Measurements from ENCODE around the gene DSC1.

DSC1 gene

DNA sequence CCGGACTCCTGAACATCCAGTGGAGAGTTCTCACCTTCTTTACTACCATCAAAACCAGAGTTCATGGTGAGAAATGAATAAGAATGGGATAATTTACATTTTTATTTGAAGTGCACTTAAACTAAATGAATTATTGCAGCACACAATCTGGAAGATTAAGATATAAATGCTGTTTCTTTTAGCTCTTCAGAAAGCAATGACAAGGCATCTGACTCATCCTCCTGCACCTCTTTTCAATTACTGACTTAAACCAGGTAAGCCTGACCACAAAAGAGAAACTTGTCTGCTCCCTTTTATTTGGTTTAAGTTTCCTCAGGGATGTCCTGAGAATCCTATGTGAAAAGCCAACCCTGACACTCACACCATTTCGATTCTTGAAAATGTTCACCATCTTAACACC lies 59.7 kb downstream of the DSC1 start:
- DNase-seq = no peak

DNA sequence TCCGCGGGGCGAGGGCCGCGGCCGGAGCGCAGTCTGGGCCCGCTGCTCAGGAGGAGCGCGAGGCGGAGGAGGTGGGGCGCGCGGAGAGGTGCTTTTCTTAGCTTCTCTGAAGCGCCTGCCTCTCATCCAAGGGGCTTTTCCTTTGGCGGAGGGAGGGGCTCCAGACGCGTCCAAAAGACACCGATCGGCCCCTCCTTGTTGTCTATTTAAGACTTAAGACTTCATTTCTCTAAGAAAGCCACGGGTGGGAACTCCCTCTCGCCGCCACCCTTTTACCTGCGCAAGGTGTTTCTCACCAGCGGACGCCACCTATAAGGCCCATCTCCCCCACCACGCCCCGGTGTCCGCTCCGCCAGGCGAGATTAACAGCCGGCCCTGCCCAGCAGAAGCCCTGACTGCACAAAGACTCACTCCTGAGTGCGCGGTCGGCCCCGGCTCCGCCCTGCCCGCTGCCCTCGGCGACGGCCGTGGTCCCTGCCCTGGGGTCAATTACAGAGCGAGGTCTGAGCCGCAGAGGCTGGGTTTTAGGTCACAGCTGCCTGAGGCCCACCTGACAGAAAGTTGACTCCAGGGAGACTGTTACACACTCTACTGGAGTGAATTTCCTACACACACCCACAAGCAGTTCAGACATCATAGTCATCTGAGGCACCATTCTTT lies 60.5 kb downstream of the DSC1 start, which contains the start of gene DSC2:
TSS of gene DSC2 (minus strand) at position 397 of the 660 bp plus-strand sequence. CDS start 450 bp downstream, outside the sequence.
- DNase-seq = peak in 3 of 4 experiments; percentile 4 to 20 (median 6)

DNA sequence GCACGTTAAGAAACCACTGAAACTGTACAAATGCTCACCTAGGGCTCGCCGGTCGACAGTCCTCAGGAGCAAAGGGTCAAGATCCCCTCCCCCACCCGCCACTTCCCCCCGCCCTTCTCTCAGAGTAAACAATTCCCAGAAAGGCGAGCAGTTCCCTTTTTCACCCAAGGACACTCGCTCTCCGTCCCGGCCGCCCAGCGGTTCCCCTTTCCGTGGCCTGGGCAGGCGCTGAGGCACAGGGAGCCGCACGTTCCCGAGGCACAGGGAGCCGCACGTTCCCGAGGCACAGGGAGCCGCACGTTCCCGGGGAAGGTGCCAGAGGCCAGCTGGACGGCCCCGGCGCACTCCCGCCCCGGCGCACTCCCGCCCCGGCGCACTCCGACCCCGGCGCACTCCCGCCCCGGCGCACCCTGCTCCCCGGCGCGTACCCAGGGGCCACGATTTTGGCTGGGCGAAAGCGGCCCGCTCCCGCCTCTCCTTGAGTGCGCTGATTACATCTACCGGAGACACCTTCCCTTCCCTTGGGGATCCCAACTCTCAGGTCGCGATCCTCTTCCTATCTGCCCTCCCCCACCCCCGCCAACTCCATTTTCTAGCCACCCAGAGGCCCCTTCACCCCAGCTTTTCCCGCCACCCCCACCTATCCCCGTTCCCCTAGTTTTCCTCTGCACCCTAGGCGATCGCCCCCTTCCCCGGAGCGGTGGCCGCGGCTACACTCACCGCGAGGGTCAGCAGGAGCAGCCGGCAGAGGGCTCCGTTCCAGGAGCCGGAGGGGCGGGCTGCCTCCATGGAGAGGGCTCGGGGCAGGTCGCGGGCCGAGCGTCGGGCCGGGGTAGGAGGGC lies 61.3 kb downstream of the DSC1 start:
- peak; percentile 88 to 93 (median 92) for DNase-seq

DNA sequence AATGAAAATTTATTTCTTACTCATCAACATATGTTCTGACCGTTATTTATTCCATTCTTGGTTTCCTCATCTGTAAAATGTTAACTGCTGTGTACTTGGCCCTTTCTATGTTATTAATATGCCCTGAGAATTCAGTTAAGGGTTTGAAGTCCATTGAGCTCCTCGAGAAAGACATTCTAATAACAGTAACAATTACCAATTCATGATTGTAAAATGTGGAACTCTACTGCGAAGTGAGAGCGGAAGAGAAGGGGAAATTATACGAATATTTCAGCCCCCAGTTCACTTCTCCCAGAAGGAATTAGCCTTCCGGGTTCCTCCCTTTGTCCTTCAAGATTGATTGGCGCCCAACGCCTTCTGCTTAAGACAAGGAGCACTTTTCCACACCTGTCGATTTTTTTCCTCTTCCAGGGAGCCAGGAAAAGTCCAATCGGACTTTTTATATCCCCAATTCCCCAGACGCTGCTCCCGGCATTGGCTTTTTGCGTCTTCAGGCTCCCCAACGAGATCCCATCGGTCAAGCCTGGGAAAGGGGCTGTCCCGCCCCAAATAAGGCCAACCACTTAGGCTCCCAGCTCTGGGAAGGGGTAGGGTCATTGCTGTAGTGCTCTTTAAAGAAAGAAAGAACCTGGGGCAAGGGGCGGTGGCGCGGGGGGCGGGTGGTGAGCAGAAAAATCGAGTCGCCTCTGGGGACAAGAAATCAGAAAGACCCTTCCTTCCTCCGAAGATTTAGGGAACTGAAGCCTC lies 62.0 kb downstream of the DSC1 start:
- peak in 3 of 4 experiments; percentile 11 to 34 (median 20) for DNase-seq

DNA sequence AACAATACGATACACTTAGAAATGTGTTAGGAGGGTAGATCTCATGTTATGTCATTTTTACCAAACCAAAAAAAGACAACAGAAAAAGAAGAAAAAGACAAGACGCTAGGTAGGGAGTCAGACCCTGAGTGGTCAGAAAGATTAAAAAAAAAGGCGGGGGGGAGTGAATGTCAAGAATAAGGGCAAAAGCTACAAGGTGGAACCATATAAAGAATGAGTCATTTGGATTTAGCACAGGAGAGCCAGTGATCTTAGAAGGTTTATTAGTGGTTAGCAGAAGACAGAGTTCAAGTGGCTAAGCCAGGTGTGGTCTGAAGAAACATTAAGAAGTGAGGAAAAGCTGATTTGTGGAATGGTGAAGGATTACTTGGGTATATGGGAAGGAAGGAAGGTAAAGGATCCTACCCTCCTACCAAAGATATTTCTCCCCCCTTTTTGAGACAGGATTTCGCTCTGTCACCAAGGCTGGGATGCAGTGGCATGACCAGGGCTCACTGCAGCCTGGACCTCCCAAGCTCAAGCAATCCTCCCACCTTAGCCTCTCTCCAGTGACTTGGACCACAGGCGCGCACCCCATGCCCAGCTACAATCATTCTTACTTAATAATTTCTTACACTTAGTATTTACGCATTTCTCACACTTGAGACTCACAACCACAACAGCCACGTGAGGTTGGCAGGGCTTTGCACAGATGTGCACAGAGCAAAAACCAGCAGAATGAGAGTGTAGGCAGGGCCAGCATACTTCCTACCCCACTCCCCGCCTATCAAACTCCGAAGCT lies 63.0 kb downstream of the DSC1 start:
- no peak for DNase-seq

DNA sequence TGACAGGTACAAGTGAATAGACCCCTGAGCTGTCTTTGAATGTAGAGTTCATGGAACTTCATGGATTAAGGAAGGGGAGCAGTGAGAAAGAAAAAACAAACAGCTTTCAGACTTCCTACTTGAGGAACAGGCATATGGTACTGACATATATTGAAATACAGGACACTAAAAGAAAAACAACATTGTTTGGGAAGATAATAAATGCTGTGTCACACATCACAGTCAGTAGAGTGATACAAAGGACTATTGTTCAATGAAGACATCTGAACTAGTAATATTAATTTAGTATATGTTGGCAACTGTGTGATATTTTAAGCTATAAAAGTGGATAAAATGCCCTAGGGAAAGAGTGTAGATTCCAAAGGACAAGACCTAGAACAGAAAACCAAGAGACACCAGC lies 63.8 kb downstream of the DSC1 start:
- DNase-seq = no peak

DNA sequence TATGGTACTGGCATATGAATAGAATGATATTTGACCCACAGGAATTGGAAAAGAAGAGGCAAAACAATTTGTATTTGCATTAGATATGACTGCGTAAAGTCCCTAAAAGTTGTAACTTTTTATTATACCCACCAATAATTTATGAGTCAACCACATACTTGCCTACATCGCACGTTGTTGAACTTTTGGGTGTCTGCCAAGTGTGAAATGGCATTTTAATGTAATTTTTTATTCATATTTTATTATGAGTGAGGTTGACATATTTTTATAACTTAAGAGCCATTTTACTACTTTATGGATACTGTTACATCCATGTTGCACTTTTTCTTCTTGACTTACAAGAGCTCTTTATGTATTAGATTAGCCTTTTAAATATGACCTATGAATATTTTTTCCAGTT lies 65.0 kb downstream of the DSC1 start:
- DNase-seq = no peak

DNA sequence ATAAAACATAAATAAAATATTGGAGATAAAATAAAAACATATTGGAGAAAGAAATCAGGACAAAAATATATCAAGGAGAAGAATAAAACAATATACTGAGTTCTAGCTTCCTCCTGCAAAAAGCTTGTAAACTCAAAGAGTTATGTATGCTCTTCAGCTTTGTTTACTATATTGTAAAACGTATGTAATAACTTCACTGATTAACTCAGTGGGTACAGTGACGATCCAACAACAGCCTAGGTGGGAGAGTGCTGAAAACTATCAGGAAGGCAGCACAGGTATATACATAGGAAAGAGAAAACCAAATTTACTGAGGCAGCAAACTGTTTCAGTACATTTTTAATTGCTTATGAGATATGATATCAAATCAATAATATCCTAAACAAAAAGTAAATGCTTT lies 68.8 kb downstream of the DSC1 start:
- no peak for DNase-seq

DNA sequence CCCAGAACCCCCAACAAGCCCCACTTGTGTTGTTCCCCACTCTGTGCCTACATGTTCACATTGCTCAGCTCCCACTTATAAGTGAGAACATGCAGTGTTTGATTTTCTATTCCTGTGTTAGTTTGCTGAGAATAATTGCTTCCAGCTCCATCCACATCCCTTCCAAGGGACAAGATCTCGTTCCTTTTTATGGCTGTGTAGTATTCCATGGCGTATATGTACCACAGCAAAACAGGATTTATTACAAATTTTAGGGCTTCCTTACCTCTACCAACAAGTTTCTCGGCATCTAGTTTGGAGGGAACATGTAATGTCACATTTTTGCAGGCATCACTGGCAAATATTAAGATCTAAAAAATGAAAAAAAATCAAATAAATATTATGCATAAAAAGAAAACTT lies 69.4 kb downstream of the DSC1 start:
- no peak for DNase-seq

DNA sequence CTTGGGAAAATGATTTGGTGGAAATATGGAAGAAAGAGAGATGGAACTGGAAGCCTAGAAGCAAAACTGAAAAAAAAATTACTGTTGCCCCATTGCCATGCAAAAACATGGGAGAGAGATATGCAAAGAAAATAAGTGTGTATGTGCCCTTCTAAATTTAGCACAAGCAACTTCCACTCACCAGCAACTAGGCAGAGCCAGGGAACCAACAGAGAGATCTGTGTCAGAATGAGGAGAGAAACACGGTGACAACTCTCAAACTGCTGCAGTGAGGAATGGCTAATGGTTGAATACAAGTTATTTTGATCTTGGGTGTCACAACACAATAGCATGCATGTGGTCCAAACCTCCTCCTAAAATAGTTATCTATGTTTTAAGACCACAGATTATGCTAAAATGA lies 71.3 kb downstream of the DSC1 start:
- no peak for DNase-seq

DNA sequence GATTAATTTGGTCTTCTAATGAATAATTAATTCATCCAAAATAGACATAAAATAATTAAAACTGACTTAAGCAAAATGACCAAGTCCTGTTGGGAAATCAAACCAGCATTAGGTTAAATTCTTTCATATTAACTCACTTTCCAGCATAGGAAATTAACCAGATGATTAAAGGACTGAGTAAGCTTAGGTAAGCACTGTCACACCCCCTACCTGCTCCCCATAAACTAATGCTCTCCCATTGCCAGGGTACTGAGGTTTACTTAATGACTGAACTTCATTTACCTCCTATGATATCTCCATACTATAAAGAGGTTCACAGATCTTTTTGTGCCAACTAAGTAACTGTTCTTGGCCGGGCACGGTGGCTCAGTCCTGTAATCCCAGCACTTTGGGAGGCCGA lies 74.1 kb downstream of the DSC1 start:
- DNase-seq = no peak

DNA sequence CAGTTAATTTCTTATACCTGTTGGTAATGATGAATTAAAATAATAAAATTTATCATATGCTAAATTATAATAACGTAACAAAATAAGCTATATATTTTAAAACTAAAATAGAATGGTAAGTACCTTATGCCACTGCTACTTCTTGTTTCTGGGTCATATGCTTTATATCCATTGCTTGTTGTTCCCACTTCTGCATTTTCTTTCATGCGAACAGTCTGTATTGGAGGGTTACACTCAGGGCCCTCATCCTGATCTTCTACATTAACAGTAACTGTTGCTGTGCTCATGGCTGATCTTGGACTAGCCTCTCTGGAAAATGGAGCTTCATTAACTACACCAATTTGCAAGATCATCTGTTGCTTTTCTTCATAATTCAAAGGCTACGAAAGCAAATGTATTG lies 82.7 kb downstream of the DSC1 start:
- DNase-seq = peak; percentile 24 to 77 (median 52)

Data from suppressor macrophage (primary cell).